GM19372 (cell line): ENCODE results near the gene CIAPIN1.
A peak's percentile ranks its signal among the peaks of the same experiment; 100 is the strongest.

Experiments used
- ATAC-seq: cut with Tn5 transposase; IDR thresholded peaks from one replicate; pipeline ENCODE4 v1.9.1; 2021; ENCODE audit warnings: mild to moderate bottlenecking, low read depth, moderate library complexity; ENCODE audit not compliant: unreplicated experiment

The CIAPIN1 gene

DNA sequence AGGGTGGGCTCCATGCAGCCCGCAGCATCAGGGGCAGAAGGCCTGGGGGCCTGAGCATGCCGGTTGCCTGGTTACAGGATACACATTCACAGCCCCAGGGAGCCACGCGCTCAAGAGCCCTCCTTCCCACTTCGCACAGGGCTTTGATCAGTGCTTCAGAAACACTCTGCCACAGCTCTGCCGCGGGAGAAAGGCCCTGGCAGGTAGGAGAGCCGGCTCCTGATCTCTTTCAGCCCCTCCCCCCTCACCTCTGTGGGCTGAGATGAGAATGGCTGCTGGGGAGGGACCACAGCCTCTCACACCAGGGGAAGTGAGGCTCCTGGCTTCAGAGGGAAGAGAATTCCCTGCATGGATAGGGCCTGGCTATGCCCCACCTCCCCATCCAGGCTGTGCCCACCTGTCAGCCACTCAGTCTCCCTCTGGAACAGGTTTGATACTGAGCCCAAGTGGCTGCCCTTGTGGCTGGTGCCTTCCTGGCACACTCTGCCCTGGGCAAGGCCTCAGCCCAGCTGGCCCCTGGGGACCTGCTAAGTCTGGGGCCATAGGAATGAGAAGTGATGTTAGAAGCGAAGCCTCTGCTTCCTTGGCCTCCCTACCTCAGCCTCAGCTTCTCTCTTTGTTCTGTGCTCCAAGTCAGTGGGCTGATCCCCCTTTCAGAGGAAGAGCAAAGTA is 30.5 kb upstream of the CIAPIN1 start:
- no peak for ATAC-seq

DNA sequence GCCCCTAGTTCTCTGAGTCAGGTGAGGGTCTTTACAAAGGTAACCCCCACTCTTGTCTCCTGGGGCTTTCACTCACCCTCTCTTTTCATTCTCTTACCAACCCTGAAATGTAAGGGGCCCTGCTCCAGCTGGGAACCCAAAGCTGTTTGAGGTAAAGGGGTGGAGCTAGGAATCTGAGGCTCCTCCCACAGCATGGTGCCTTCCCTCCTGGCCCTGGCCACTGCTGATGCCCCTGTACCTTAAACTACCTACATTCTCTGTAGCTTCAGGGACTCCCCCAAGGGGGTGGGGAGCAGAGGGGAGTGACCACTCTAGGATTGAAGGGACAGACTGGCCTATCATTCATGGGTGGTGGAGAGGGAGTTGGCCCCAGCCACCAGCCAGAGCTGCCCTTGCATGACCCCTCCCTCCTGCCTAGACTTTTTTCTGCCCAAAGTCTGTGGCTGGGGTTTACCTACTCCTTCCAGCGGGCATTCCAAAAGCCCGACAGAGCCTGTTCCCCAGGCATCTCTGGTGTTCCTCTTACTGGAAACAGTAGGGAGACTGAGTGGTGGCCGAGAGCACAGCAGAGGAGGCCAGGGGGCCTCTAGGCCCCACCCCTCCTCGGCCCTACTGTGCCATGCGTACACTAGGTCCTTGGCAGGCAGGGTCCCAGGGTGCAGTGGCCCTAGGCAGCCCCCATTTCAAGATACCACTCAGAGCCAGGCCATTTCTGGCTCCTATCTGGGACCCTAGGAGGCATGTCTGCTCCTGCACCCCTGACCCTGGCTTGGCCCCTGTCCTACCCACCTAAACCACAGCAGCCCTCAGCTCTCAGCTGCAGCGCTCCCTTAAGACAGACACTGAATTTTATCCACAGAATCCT is 29.6 kb upstream of the CIAPIN1 start:
- no peak for ATAC-seq

DNA sequence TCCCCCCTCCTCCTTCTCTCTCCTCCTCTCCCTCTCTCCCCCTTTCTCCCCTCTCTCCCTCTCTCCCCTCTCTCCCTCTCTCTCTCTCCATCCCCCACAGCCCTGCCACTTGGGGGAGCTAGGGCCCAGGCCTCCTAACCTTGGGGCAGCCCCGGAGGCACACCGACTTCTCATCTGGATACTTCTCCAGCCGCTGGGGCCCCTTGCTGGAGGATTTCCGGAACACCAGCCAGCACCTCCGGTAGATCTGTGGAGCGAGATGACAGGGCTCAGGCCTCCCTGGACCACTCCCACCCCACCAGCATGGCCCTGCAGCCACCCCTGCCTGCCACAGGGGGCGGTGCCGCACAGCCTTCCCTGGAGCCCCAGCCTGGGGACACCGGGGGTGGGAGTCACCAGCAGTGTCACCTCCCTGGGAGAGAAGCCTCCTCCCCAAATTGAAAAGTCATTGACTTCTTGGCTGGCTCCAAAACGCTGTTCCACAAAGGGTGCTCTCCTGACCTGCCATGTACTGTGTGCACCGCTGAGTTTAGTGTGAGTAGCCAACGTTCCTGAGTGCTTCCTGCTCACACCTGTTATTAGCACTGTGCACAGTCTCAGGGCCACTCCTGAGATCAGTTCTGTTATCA is 28.6 kb upstream of the CIAPIN1 start:
- peak; percentile 86 for ATAC-seq

DNA sequence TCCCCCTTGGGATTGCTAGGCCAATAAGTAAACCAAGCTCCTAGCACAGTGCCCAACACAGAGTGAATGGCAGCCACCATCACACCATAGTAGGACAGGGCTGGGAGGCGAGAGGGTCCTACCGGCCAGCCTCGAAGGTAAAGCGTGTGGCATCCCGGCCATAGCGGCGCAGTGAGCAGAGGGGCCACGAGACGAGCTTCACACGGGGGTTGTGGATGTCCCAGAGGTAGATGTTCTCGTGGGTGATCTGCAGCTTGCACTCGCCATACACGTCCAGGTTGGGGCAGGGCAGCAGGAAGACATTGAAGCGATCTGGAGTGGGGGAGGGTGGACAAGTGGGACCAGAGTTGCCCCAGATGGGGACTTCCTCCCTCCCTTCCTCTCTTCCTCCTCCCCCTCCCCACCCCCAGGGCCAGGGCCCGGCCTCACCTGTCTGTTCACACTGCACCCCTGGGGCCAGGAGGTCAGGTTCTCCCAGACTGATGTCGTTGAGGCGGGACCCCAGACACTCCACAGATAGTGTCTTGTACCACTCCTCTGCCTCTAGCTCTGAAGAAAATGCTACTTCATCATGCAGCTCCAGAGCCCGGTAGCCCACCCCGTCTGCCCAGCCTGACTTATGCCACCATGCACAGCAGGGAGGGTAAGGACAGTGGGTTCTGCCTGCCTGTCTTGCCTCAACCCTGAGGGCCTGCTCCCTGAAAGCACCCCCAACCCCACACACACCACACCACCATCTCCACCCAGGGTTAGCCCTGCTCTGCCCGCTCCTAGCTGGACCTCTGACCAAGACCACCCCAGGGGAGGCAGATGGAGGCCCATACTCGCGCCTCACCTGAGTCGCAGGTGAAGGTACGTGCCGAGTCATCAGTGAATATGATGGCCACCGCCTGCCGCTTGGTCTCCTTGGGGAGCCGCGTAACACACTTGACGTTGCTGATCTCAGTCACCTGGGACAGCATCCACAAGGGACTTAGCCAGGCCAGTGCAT is 27.8 kb upstream of the CIAPIN1 start:
- no peak for ATAC-seq

DNA sequence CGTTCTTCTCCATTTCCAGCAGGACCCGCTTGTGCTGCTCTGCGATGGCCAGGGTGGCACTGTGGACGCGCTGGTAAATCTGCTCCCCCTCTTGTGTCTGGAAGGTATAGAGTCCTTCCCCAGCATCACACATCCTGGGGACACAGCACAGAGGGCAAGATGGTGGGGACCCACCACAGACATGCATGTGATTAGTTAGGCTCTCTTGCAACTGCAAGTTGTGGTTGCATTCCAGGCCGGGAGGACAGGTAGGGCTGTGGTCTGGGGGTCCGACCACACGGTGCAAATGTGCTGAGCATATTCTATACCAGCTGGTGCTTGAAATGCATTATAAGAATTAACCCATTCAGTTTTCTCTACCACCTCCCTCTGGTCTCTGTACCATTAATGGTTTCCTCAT is 26.7 kb upstream of the CIAPIN1 start:
- ATAC-seq, result no peak

DNA sequence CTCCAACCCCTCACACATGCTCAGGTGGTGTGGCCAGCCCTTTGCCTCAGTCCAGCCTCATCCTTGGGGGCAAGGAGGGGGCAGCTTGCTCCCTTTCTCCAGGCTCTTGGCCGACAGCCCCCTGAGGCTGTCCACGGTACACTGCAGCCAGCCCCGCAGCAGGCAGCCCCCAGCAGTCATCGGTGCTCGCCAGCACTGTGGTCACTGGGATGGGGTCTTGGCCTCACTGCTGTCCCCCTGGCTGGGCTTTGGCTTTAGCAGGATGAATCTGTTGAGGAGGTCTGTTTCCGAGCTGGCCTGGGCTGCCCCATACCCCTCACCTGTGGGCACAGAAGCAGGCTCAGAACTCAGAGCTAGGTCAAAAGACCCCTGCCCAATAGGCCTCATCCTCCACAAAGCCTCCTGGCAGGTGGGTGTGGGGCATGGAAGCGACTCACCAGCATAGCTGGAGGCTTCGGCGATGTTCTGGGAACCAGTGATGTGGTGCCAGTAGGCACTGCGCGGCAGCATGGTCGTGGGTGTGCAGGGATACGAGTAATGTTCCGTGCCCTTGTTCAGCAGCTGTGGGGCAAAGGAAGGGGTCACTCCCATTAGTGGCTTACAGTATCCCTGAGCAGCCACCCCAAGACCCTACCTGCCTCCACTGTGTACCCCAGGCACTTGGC is 26.1 kb upstream of the CIAPIN1 start:
- no peak for ATAC-seq

DNA sequence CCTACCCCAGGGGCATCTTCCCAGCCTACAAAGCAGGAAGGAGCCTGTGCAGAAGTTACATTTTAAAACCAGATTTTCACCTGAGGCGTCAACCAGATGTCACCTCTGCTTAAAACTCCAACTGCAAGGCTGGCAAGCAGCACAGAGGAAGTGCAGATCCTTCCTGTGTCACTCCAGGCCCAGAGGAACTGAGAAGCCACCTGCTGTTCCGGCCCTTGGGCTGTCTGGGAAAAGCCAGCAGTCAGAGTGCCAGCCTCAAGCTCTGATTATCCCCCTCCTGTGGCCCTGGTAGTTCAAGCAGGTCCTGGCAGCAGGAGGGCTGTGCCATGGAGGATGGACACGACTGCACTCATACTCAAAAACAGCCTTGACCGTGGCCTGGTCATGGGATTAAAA is 25.5 kb upstream of the CIAPIN1 start:
- no peak for ATAC-seq

DNA sequence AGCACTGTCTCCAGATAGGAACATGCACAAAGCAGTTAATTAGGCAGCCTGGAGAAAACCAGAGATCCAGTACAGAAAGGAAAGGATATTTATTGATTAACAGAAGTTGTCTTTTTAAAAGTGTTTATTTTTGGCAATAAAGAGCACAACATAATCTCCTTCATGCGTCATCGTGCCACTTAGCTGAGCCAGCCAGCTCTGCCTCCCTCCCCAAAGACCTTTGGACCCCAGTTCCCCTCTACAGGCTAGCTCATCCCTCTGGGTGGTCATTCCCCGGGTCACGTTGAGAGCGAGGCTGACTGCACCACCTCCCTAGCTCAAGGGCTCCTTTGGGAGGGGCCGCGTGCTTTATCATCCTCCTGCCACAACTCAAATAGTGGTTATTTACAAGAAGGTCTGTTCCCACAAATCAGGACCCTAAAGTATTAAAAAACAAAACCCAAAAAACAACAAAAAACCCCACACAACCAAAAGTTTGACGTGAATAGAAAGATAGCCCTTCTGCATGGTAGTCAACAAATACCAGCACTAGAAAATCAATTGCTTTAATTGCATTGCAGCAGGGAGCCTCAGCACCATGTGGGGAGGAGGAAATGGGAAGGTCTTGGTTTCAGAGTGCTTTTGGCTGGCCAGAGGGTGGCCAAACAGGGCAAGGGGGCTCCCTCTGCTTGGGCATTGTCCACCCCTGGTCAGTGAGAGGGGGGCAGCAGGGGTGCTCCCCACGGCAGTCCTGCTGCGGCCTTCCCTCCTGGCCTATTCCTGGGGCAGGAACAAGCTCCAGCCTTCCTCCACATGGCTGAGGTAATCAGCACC is 24.9 kb upstream of the CIAPIN1 start:
- no peak for ATAC-seq

DNA sequence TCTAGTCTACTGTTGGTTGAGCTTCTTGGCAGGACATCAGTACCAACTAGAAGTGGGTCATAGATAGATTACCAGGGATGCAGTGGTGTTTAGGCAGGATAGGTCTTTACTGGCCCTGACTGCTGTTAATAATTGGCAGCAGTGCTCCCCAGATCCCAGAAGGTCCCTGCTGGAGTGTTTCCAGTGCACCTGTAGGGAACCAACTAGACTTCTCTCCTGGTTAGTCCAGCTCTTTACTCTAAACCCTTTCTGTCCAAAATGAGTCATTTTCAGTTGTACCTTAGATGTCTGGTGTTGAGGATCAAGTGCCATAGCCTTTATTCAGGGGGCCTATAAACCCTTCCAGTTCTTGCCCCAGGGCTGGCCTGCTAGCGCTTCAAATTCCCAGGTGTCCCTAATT is 24.0 kb upstream of the CIAPIN1 start:
- no peak for ATAC-seq

DNA sequence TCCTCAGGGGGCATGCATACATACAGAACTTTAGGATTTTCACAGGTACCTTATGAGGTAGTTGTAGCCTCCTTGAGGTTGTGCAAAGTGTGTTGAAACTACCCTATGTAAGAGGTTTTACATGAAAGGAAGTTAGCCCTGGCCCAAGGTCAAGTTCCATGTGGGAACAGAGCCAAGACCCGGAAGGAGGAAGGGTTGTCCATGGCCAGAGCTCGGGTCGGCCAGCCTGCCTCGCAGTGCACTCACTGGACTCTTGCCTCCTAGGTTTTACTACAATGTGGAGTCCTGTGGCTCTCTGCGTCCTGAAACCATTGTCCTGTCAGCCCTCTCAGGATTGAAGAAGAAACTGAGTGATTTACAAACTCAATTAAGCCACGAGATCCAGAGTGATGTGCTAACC is 23.5 kb upstream of the CIAPIN1 start:
- ATAC-seq, result no peak

DNA sequence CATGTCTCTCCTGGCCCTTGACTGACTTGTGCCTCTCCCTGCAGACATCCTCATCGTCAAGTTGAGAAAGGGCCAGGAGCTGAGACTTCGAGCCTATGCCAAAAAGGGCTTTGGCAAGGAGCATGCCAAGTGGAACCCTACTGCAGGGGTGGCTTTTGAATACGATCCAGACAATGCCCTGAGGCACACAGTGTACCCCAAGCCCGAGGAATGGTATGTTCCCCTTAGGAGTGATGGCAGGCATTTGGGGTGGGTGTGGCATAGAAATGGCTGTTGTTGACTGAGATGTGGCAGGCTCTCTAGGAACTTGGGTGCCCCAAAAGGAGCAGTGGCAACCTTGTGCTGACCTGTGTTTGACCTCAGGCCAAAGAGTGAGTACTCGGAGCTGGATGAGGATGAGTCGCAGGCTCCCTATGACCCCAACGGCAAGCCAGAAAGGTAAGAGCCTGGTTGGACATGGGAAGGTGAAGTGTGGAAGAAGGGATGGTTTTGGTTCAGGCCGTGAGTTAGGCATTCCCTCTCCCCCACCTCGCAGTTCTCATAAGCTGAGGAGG is 22.8 kb upstream of the CIAPIN1 start:
- ATAC-seq, result no peak

DNA sequence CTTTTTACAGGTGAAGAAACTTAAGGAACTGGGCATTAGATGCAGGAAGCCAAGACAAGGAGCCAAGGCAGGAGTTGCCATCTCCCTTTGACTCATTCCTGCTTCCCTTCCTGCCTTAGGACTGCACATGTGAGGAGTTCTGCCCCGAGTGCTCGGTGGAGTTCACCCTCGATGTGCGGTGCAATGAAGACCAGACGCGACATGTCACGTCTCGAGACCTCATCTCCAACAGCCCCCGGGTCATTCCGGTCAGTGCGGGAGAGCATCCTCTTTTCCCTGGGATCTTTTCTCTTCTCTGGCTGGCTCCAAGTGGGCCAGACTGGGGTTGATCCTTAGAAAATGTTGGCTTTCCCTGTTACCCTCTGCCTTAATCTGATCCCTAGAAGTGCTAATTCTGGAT is 21.9 kb upstream of the CIAPIN1 start:
- ATAC-seq, result no peak

DNA sequence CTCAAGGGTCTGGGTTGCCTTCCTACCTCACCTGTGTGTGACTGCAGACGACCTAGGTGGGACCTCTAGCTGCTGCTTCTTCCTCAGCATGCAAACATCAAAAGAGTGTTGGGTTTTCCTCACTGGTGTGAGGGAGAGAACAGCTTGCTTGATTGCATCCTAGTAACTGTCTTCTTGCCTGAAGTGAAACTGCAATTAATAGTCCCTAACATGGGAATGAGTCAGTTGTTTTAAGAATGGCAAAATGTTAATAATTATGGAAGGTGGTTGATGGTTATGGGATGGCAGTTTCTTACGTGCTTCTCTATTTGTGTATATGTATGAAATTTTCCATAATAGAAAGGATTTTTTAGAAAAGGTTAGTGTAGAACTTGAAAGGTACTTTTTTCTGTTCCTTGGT is 21.2 kb upstream of the CIAPIN1 start:
- no peak for ATAC-seq

DNA sequence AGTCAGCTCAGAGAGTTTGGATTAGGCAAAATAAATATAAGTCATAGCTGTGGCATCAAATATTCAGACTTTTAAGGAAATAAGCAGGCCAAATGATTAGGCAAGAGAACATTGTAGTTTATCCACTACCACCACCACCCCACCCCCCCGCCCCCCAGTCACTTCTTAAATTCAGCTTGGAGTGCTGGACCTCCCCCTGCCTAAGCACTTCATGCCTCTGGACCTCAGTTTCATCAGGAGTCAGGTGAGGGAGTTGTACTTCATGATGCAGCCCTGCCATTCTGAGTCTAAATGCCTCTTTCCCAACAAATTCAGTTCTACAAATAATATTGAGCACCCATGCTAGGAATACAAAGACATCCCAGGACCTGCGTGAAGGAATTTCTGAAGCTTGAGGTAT is 17.3 kb upstream of the CIAPIN1 start:
- ATAC-seq, result no peak

DNA sequence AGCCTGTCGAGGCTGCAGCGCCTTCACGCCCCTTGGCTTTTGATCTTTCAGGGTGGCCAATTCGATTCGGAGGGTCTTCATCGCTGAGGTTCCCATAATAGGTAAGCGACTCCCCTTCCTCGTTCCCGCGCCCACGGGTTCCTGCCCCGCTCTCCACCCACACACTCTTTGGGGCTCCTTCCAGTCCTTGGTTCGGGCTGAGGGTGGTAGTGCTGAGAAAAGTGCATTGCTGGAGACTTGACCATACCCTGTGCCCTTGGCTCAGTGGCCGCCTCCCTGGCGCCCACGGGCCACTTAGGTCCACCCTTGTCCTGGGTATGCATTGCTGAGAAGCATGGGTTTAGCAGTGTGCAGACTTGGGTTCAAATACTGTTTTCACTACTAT is 15.8 kb upstream of the CIAPIN1 start:
- no peak for ATAC-seq

DNA sequence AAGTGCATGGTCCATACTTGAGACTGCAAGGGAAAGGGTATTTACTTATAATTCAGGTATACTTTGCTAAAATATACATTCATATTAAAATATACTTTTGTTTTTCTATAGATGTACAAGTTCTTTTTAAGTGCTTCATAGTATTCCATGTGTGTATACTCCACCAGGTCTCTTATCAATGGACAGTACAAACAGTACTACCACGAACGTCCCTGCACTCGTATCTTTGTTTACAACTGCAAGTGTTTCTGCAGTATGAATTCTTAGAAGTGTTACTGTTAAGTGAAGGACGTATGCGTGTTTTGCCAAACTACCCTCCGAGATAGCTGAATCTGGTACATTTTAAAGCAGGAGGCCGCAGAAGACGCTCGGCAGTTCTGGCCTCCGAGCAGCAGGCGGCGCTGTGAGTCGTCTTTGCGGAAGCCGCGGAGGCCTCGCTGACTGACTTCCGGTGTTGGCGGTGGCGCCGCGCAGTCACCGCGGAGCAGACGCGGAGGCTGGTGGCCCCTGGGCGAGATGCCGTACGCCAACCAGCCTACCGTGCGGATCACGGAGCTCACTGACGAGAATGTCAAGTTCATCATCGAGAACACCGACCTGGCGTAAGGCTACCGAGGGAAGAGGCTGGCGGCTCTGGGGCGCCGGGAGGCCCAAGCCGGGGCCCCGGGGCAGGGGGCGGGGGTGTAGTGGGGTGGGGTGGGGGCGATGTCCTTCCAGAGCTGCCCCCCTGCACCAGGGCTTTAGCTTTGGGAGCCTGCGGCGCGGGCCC is 15.2 kb upstream of the CIAPIN1 start, which contains the start of gene POLR2C:
Gene POLR2C (plus strand): TSS at position 471 of the 769 bp plus-strand sequence. CDS start 46 bp downstream, at position 517.
- ATAC-seq, result peak; percentile 91

DNA sequence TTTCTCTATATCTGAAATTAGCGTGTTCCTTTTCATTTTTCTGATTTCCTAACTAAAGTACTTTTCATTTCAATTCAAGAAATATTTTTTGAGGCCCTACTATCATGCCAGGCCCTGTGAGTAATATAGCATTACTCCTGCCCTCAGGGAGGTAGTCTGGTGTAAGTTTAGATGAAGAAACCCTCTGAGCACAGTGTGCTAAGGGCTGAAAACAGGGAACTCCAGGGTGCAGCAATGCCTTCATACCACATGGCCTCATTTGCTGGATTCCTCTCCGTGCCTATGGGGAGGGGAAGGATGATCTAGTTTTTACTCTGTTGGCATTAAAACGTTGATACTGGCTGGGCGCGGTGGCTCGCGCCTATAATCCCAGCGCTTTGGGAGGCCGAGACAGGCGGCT is 4.8 kb upstream of the CIAPIN1 start:
- ATAC-seq, result no peak
